Mesendoderm (in vitro differentiated cells): ENCODE data around the gene MXD3.

Experiments used
- DNase-seq: peaks from one replicate; pipeline ENCODE4 v3.0.0; 2013
- H2AK5ac ChIP-seq: 2 replicates; pipeline ENCODE4 v1.6.1; 2013; ENCODE audit warnings: low read length, inconsistent platforms
- H2BK120ac ChIP-seq: 2 replicates; pipeline ENCODE4 v1.6.1; 2013; ENCODE audit warnings: low read depth, mild to moderate bottlenecking, low read length, moderate library complexity, mixed read lengths
- H2BK15ac ChIP-seq: replicated peaks from 2 replicates; pipeline ENCODE4 v1.6.1; 2013; ENCODE audit warnings: low read depth, mild to moderate bottlenecking, moderate library complexity
- H2BK5ac ChIP-seq: 2 replicates; pipeline ENCODE4 v1.6.1; 2013; ENCODE audit warnings: low read length, inconsistent platforms
- H3K18ac ChIP-seq: 2 replicates; pipeline ENCODE4 v1.6.1; 2013; ENCODE audit warnings: mild to moderate bottlenecking, low read length, mixed read lengths
- H3K23ac ChIP-seq: one replicate; pipeline ENCODE4 v1.6.1; 2013; ENCODE audit warnings: low read length
- H3K27ac ChIP-seq: 2 replicates; pipeline ENCODE4 v1.5.1; 2013; ENCODE audit warnings: low read depth, mild to moderate bottlenecking, inconsistent platforms, low read length, moderate library complexity
- H3K27me3 ChIP-seq: 2 replicates; pipeline ENCODE4 v1.6.1; 2013; ENCODE audit warnings: low read length, control low read depth, mild to moderate bottlenecking, inconsistent platforms; ENCODE audit not compliant: insufficient read depth, poor library complexity
- H3K36me3 ChIP-seq: 2 replicates; pipeline ENCODE4 v1.6.1; 2013; ENCODE audit warnings: low read length, inconsistent platforms; ENCODE audit not compliant: control insufficient read depth, insufficient read depth
- H3K4ac ChIP-seq: one replicate; pipeline ENCODE4 v1.6.1; 2013; ENCODE audit warnings: low read depth, mild to moderate bottlenecking, low read length, moderate library complexity
- H3K4me1 ChIP-seq: 2 replicates; pipeline ENCODE4 v1.6.1; 2013; ENCODE audit warnings: low read depth, low read length, inconsistent platforms; ENCODE audit not compliant: control insufficient read depth
- H3K4me2 ChIP-seq: 2 replicates; pipeline ENCODE4 v1.6.1; 2013; ENCODE audit warnings: low read length
- H3K4me3 ChIP-seq: 2 replicates; pipeline ENCODE4 v1.5.1; 2013; ENCODE audit warnings: mild to moderate bottlenecking, low read length
- H3K56ac ChIP-seq: one replicate; pipeline ENCODE4 v1.6.1; 2013; ENCODE audit warnings: low read length
- H3K79me1 ChIP-seq: 2 replicates; pipeline ENCODE4 v1.6.1; 2013; ENCODE audit warnings: low read length, inconsistent platforms
- H3K79me2 ChIP-seq: 2 replicates; pipeline ENCODE4 v1.6.1; 2013; ENCODE audit warnings: mild to moderate bottlenecking, low read length; ENCODE audit not compliant: control insufficient read depth, insufficient read depth
- H3K9ac ChIP-seq: 2 replicates; pipeline ENCODE4 v1.6.1; 2013; ENCODE audit warnings: low read length, inconsistent platforms
- H4K5ac ChIP-seq: one replicate; pipeline ENCODE4 v1.6.1; 2013; ENCODE audit warnings: low read length
- H4K8ac ChIP-seq: one replicate; pipeline ENCODE4 v1.6.1; 2013; ENCODE audit warnings: low read depth, mild to moderate bottlenecking, control low read depth, low read length, moderate library complexity
- WGBS: extraction: QIAGEN DNeasy Blood & Tissue Kit; methylation state at CpG from one replicate; pipeline ENCODE4 v1.1.7; 2013; ENCODE audit warnings: low lambda C conversion rate, missing lambda C conversion rate; ENCODE audit not compliant: insufficient coverage; ENCODE audit errors: extremely low coverage; 5-methylcytosine and 5-hydroxymethylcytosine counted together

MXD3 gene

DNA sequence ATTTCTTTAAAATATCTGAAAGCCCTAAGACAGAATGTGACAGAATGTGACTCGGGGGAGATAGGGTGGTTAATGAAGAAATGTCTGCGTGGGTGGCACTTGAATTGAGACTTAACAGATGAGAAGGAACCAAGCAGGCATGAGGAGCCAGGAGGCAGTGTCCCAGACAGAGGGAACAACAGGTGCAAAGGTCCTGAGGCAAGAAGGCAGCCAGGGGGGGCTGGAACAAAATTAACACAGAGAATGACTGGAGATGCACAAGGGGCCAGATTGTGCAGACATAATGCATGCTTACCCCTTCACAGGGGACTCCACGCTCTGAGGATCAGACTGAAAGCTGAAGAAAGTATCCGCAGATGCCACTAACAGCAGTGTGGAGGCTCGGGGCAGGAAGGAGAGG is 38.1 kb upstream of the MXD3 start:
- H3K4me2 ChIP-seq: no peak overlapping the region
- H3K79me2 ChIP-seq: peaks cover 38% of the 10 kb centered on the region
- no peaks in the 10 kb centered on the region for H3K36me3 ChIP-seq
- no peak overlapping the region for H2AK5ac ChIP-seq
- H3K27me3 ChIP-seq: no peaks in the 10 kb centered on the region
- H3K56ac ChIP-seq: no peak overlapping the region
- DNase-seq: no peak
- H2BK15ac ChIP-seq: no peak overlapping the region
- no peak overlapping the region for H2BK5ac ChIP-seq
- no peak overlapping the region for H3K27ac ChIP-seq
- no peak overlapping the region for H4K8ac ChIP-seq
- no peak overlapping the region for H3K4ac ChIP-seq
- H3K23ac ChIP-seq: no peak overlapping the region
- no peak overlapping the region for H2BK120ac ChIP-seq
- WGBS: no CpG with 5 or more reads among the region's 5 CpGs
- H3K18ac ChIP-seq: no peak overlapping the region
- peaks cover 4% of the 10 kb centered on the region for H3K4me1 ChIP-seq
- H3K9ac ChIP-seq: no peak overlapping the region
- H4K5ac ChIP-seq: no peak overlapping the region
- H3K79me1 ChIP-seq: peaks cover 26% of the 10 kb centered on the region
- no peak overlapping the region for H3K4me3 ChIP-seq

- Histone ChIP-seq H2BK120ac (no peak overlapping the region), H2BK5ac (no peak overlapping the region), H2AK5ac (no peak overlapping the region), H3K4me1 (peaks cover 4% of the 10 kb centered on the region), H3K27ac (no peak overlapping the region), H3K9ac (no peak overlapping the region), H3K4me2 (no peak overlapping the region), H4K8ac (no peak overlapping the region), H2BK15ac (no peak overlapping the region), H3K79me1 (peaks cover 26% of the 10 kb centered on the region), H3K36me3 (no peaks in the 10 kb centered on the region), H4K5ac (no peak overlapping the region), H3K27me3 (no peaks in the 10 kb centered on the region), H3K23ac (no peak overlapping the region), H3K18ac (no peak overlapping the region), H3K56ac (no peak overlapping the region), H3K79me2 (peaks cover 38% of the 10 kb centered on the region), H3K4ac (no peak overlapping the region), H3K4me3 (no peak overlapping the region)
- no peak for DNase-seq
- WGBS: no CpG with 5 or more reads among the region's 3 CpGs
Measured at GRCh38 chr5:177349362-177349647, 37.6 kb upstream of the MXD3 start.

- WGBS: no CpG with 5 or more reads among the region's 4 CpGs
- H3K18ac ChIP-seq: no peak overlapping the region
- H3K9ac ChIP-seq: no peak overlapping the region
- no peak overlapping the region for H3K4me3 ChIP-seq
- no peak overlapping the region for H4K8ac ChIP-seq
- H3K4me1 ChIP-seq: peaks cover 4% of the 10 kb centered on the region
- no peak overlapping the region for H3K23ac ChIP-seq
- no peak overlapping the region for H2BK120ac ChIP-seq
- H4K5ac ChIP-seq: no peak overlapping the region
- DNase-seq: no peak
- H2BK15ac ChIP-seq: no peak overlapping the region
- no peak overlapping the region for H3K4ac ChIP-seq
- no peak overlapping the region for H3K56ac ChIP-seq
- no peak overlapping the region for H2BK5ac ChIP-seq
- H3K79me1 ChIP-seq: peaks cover 27% of the 10 kb centered on the region
- H2AK5ac ChIP-seq: no peak overlapping the region
- peaks cover 40% of the 10 kb centered on the region for H3K79me2 ChIP-seq
- H3K27ac ChIP-seq: no peak overlapping the region
- H3K27me3 ChIP-seq: no peaks in the 10 kb centered on the region
- no peak overlapping the region for H3K4me2 ChIP-seq
- H3K36me3 ChIP-seq: no peaks in the 10 kb centered on the region
Measured at GRCh38 chr5:177347699-177348098, 36.0 kb upstream of the MXD3 start.

GRCh38 chr5:177346820-177347219 is 35.1 kb upstream of the MXD3 start:
- peaks cover 4% of the 10 kb centered on the region for H3K4me1 ChIP-seq
- no peak overlapping the region for H3K18ac ChIP-seq
- H3K36me3 ChIP-seq: no peaks in the 10 kb centered on the region

GRCh38 chr5:177344891-177345290 is 33.2 kb upstream of the MXD3 start:
- H4K5ac ChIP-seq: no peak overlapping the region
- H3K27ac ChIP-seq: no peak overlapping the region
- H4K8ac ChIP-seq: no peak overlapping the region
- H3K27me3 ChIP-seq: no peaks in the 10 kb centered on the region
- no peaks in the 10 kb centered on the region for H3K36me3 ChIP-seq
- H3K23ac ChIP-seq: no peak overlapping the region
- no peak overlapping the region for H3K18ac ChIP-seq
- no peak overlapping the region for H3K4me3 ChIP-seq
- H2BK15ac ChIP-seq: no peak overlapping the region
- no peak overlapping the region for H3K9ac ChIP-seq
- WGBS: no CpG with 5 or more reads among the region's 6 CpGs
- peaks cover 25% of the 10 kb centered on the region for H3K79me2 ChIP-seq
- H2BK120ac ChIP-seq: no peak overlapping the region
- no peaks in the 10 kb centered on the region for H3K4me1 ChIP-seq
- H3K4me2 ChIP-seq: no peak overlapping the region
- no peak overlapping the region for H3K4ac ChIP-seq
- DNase-seq: no peak
- H2BK5ac ChIP-seq: no peak overlapping the region
- H3K79me1 ChIP-seq: peaks cover 13% of the 10 kb centered on the region
- no peak overlapping the region for H2AK5ac ChIP-seq
- H3K56ac ChIP-seq: no peak overlapping the region

More at GRCh38 chr5:177346820-177347219, 35.1 kb upstream of the MXD3 start:
- H3K4me3 ChIP-seq: no peak overlapping the region
- no peak overlapping the region for H3K23ac ChIP-seq
- H4K8ac ChIP-seq: no peak overlapping the region
- no peak overlapping the region for H4K5ac ChIP-seq
- H3K4ac ChIP-seq: no peak overlapping the region
- H3K27ac ChIP-seq: no peak overlapping the region
- no peak overlapping the region for H2AK5ac ChIP-seq
- no peaks in the 10 kb centered on the region for H3K27me3 ChIP-seq
- H3K56ac ChIP-seq: no peak overlapping the region
- WGBS: no CpG with 5 or more reads among the region's 4 CpGs
- DNase-seq: no peak
- H2BK5ac ChIP-seq: no peak overlapping the region
- no peak overlapping the region for H3K4me2 ChIP-seq
- H3K79me2 ChIP-seq: peaks cover 40% of the 10 kb centered on the region
- peaks cover 27% of the 10 kb centered on the region for H3K79me1 ChIP-seq
- H2BK15ac ChIP-seq: no peak overlapping the region
- no peak overlapping the region for H3K9ac ChIP-seq
- H2BK120ac ChIP-seq: no peak overlapping the region

GRCh38 chr5:177343777-177344176 is 32.1 kb upstream of the MXD3 start:
- Histone ChIP-seq H3K27me3 (no peaks in the 10 kb centered on the region), H3K4ac (no peak overlapping the region), H3K23ac (no peak overlapping the region), H2BK5ac (no peak overlapping the region), H3K79me2 (peaks cover 17% of the 10 kb centered on the region), H2BK120ac (no peak overlapping the region), H3K18ac (no peak overlapping the region), H2BK15ac (no peak overlapping the region), H2AK5ac (no peak overlapping the region), H3K4me3 (no peak overlapping the region), H3K4me1 (no peaks in the 10 kb centered on the region), H3K56ac (no peak overlapping the region), H3K9ac (no peak overlapping the region), H4K5ac (no peak overlapping the region), H3K79me1 (peaks cover 11% of the 10 kb centered on the region), H3K4me2 (no peak overlapping the region), H3K27ac (no peak overlapping the region), H4K8ac (no peak overlapping the region), H3K36me3 (no peaks in the 10 kb centered on the region)
- no peak for DNase-seq
- no CpG with 5 or more reads among the region's 6 CpGs for WGBS
